Retinal pigment epithelial cell (primary cell): ENCODE results near the gene STIMATE.

ENCODE experiments used
- DNase-seq: peaks from one replicate; pipeline ENCODE4 v3.0.0-alpha.2; 2010; ENCODE audit warnings: low read depth
- H3K4me3 ChIP-seq: 2 replicates; pipeline ENCODE4 v1.5.1; 2011; ENCODE audit warnings: mild to moderate bottlenecking, low read length, control low read depth, moderate library complexity
- CTCF ChIP-seq: conservative IDR thresholded peaks from 2 replicates; pipeline ENCODE4 v1.5.1; 2011; ENCODE audit warnings: low read depth, low read length, control low read depth, inconsistent platforms

Gene STIMATE

GRCh38 chr3:52889901-52890300 is 7.4 kb downstream of the STIMATE start:
- no peak for TF ChIP-seq CTCF
- no peak for DNase-seq

GRCh38 chr3:52887166-52887565 is 10.2 kb downstream of the STIMATE start:
- TF ChIP-seq CTCF = no peak
- no peak overlapping the region for H3K4me3 ChIP-seq
- no peak for DNase-seq

More at GRCh38 chr3:52889901-52890300, 7.4 kb downstream of the STIMATE start:
- H3K4me3 ChIP-seq = no peak overlapping the region

GRCh38 chr3:52886049-52886730 is 11.2 kb downstream of the STIMATE start:
- TF ChIP-seq CTCF = no peak
- DNase-seq = no peak
- H3K4me3 ChIP-seq = no peak overlapping the region

GRCh38 chr3:52882377-52882776 is 15.0 kb downstream of the STIMATE start:
- DNase-seq = no peak
- no peak for TF ChIP-seq CTCF
- no peak overlapping the region for H3K4me3 ChIP-seq

GRCh38 chr3:52881871-52882270 is 15.5 kb downstream of the STIMATE start:
- no peak overlapping the region for H3K4me3 ChIP-seq
- TF ChIP-seq CTCF = no peak
- no peak for DNase-seq

- no peak for TF ChIP-seq CTCF
- H3K4me3 ChIP-seq = no peak overlapping the region
- no peak for DNase-seq
Measured at GRCh38 chr3:52880474-52880873, 16.9 kb downstream of the STIMATE start.

GRCh38 chr3:52880047-52880446 is 17.3 kb downstream of the STIMATE start:
- no peak for TF ChIP-seq CTCF
- no peak for DNase-seq

More at GRCh38 chr3:52880047-52880446, 17.3 kb downstream of the STIMATE start:
- H3K4me3 ChIP-seq = no peak overlapping the region
